Measurements from ENCODE around the gene IQCN. TPM values are rescaled to one million over a fixed set of nuclear protein-coding genes. Genes with fewer than 3 reads are reported as not detected.

IQCN gene
- total and polyA plus RNA-seq, 2 donors (not counting 1 experiment from before 2014, with no cell fraction given), result 52.0 to 63.6 TPM

- Histone ChIP-seq H3K4me3 (ENCODE audit: control extremely low read depth in 1 of 5, extremely low read depth in 1 of 5, insufficient read depth in 1 of 5, low read depth in 2 of 5, low read length in 4 of 5) (no peak overlapping the region), H3K27me3 (replicated peaks in 1 of 4; ENCODE audit: control extremely low read depth in 1 of 4, control insufficient read depth in 3 of 4, insufficient read depth in 4 of 4, low read length in 3 of 4) (no peaks in the 10 kb centered on the region), H3K36me3 (replicated peaks in 1 of 2; ENCODE audit: control extremely low read depth in 1 of 2, control insufficient read depth in 1 of 2, extremely low read depth in 1 of 2, insufficient read depth in 2 of 2, low read length in 1 of 2) (peaks cover 0 to 40% of the 10 kb centered on the region in 2 experiments), H3K4me2 (replicated peaks; ENCODE audit: low read depth, low read length, poor library complexity, severe bottlenecking) (no peak overlapping the region), H2AFZ (ENCODE audit: insufficient read depth, low read depth, low read length, poor library complexity, severe bottlenecking) (no peak overlapping the region), H3K4me1 (ENCODE audit: control insufficient read depth in 2 of 2, insufficient read depth in 2 of 2, low read length in 2 of 2) (peaks cover 0 to under 1% of the 10 kb centered on the region in 2 donors), H3K27ac (ENCODE audit: low read length in 2 of 2) (no peak overlapping the region), H3K9ac (ENCODE audit: low read length) (no peak overlapping the region), H3K9me3 (ENCODE audit: control extremely low read depth in 1 of 3, control insufficient read depth in 2 of 3, insufficient read depth in 1 of 3, low read length in 2 of 3) (peaks cover 0 to 3% (median 0%) of the 10 kb centered on the region in 3 donors), H4K20me1 (ENCODE audit: control insufficient read depth, insufficient read depth, low read length, poor library complexity, severe bottlenecking) (peaks cover 90% of the 10 kb centered on the region), H3K79me2 (ENCODE audit: control insufficient read depth, insufficient read depth, low read length) (peaks cover 78% of the 10 kb centered on the region)
- TF ChIP-seq EZH2 (IDR thresholded peaks at IDR 0.05; ENCODE audit: borderline replicate concordance, insufficient read depth, low read depth, low read length, poor library complexity, severe bottlenecking) (no peak), CTCF (IDR thresholded peaks at IDR 0.05) (no peak)
- ATAC-seq (ENCODE audit: low read depth), result no peak
- ChIA-PET CTCF (interaction anchor here (0.6 to 4.3 kb wide), 6 partner anchors 10 to 85 kb away, joined by 3 to 31 read pairs (median 4); no protein-coding TSS in a partner anchor), POLR2A (interaction anchor here (0.7 kb wide), 3 partner anchors 38 to 162 kb away, joined by 3 to 6 read pairs (median 4); no protein-coding TSS in a partner anchor)
- H3K9me3 Mint-ChIP-seq (ENCODE audit: insufficient read depth), result no peaks in the 10 kb centered on the region
- H3K4me1 Mint-ChIP-seq, result peaks cover 3% of the 10 kb centered on the region
- no peak overlapping the region for H3K4me3 Mint-ChIP-seq
- H3K27me3 Mint-ChIP-seq, result no peaks in the 10 kb centered on the region
- intact Hi-C loops (cut with micrococcal nuclease), result no loop called here
- peak; percentile 52 for DNase-seq
- H3K27ac Mint-ChIP-seq, result peak overlapping the region; percentile 37
- WGBS (ENCODE audit: insufficient coverage), result 64% methylated on average over 2 of the region's 2 CpGs
These were observed 5.1 kb downstream of the IQCN start for GRCh38 chr19:18269070-18269723.
